Esophagus squamous epithelium (tissue), 4 donors: ENCODE results near the gene PVRIG.

Source experiments
- CTCF ChIP-seq, 6 experiments: fragments of 450-650 bp in 4 of 6; fragments of 200-600 bp in 2 of 6; sonication (generic) in 2 of 6; IDR thresholded peaks; one replicate each; pipeline ENCODE4 v1.5.1; 2016 to 2019; ENCODE audit warnings: antibody characterized with exemption in 6 of 6, mild to moderate bottlenecking in 4 of 6, moderate library complexity in 4 of 6
- POLR2A ChIP-seq, 4 donors: fragments of 450-650 bp; IDR thresholded peaks; one replicate each; pipeline ENCODE4 v1.6.1; 2017; ENCODE audit warnings: antibody characterized with exemption in 4 of 4, mild to moderate bottlenecking in 4 of 4, moderate library complexity in 3 of 4

- TF ChIP-seq CTCF (IDR thresholded peaks at IDR 0.05) (no peak), POLR2A (IDR thresholded peaks at IDR 0.05) (no peak)
Measured at GRCh38 chr7:100208911-100209408, 10.8 kb upstream of the PVRIG start.
